Measurements from ENCODE around the gene PTPRM.

DNA sequence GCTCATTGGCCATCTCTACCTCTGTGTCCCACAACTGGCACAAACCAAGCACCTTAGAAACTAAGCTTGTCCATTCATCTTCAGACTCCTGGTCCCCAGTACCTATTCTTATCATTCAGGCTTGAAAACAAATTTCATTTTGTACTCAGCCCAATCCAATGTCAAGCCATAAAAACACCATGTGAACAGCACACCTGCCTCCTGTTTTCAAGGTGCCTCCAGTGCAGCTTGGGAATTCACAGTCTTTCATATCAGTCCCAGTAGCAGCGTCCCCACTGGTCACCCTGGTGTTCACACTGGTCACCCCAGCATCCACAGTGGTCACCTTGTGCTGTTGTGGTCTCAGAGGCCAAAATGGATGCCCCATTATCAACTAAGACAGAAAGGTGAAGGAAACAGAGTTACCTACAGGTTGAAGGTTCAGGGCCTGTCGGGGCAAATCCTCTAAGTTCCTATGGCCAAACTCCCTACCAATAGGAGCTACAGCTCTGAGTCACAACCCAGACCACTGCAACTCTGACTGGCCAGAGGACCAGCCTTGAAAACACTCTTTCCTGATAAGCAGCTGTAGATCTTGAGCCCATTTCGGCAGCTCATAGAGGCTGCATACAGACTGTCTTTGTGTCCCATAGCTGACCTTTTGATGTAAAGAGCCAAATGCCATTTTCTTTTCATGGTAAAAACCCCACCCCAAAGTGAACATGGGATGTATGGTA lies 782.6 kb downstream of the PTPRM start:
- TF ChIP-seq EZH2 (IDR thresholded peaks at IDR 0.05): no peak
- TF ChIP-seq, protein P1, sequence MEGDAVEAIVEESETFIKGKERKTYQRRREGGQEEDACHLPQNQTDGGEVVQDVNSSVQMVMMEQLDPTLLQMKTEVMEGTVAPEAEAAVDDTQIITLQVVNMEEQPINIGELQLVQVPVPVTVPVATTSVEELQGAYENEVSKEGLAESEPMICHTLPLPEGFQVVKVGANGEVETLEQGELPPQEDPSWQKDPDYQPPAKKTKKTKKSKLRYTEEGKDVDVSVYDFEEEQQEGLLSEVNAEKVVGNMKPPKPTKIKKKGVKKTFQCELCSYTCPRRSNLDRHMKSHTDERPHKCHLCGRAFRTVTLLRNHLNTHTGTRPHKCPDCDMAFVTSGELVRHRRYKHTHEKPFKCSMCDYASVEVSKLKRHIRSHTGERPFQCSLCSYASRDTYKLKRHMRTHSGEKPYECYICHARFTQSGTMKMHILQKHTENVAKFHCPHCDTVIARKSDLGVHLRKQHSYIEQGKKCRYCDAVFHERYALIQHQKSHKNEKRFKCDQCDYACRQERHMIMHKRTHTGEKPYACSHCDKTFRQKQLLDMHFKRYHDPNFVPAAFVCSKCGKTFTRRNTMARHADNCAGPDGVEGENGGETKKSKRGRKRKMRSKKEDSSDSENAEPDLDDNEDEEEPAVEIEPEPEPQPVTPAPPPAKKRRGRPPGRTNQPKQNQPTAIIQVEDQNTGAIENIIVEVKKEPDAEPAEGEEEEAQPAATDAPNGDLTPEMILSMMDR (IDR thresholded peaks at IDR 0.05): no peak

All from neural progenitor cell (in vitro differentiated cells).